ENCODE data around the gene IL1RAP. TPM values are rescaled to one million over a fixed set of nuclear protein-coding genes. Genes with fewer than 3 reads are reported as not detected.

IL1RAP gene
- total RNA-seq, 1 donor from 2014 or later, result 43.4 TPM

GRCh38 chr3:190595807-190596206, 81.9 kb downstream of the IL1RAP start:
- TF ChIP-seq, protein P1, sequence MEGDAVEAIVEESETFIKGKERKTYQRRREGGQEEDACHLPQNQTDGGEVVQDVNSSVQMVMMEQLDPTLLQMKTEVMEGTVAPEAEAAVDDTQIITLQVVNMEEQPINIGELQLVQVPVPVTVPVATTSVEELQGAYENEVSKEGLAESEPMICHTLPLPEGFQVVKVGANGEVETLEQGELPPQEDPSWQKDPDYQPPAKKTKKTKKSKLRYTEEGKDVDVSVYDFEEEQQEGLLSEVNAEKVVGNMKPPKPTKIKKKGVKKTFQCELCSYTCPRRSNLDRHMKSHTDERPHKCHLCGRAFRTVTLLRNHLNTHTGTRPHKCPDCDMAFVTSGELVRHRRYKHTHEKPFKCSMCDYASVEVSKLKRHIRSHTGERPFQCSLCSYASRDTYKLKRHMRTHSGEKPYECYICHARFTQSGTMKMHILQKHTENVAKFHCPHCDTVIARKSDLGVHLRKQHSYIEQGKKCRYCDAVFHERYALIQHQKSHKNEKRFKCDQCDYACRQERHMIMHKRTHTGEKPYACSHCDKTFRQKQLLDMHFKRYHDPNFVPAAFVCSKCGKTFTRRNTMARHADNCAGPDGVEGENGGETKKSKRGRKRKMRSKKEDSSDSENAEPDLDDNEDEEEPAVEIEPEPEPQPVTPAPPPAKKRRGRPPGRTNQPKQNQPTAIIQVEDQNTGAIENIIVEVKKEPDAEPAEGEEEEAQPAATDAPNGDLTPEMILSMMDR (IDR thresholded peaks at IDR 0.05; ENCODE audit: insufficient read depth, low read length, severe bottlenecking), result no peak
- no peak overlapping the region for H3K4me3 ChIP-seq (ENCODE audit: low read depth, low read length)
- peaks cover 2% of the 10 kb centered on the region for H3K36me3 ChIP-seq (ENCODE audit: control insufficient read depth, insufficient read depth, low read length)
- DNase-seq (ENCODE audit: low read depth) (peak; percentile 41), FAIRE-seq (no peak)
- H3K27me3 ChIP-seq (ENCODE audit: control insufficient read depth, insufficient read depth, low read length), result no peaks in the 10 kb centered on the region

GRCh38 chr3:190596349-190597285, 82.7 kb downstream of the IL1RAP start:
- TF ChIP-seq, protein P1 (IDR thresholded peaks at IDR 0.05; ENCODE audit: insufficient read depth, low read length, severe bottlenecking), result no peak
- FAIRE-seq (no peak), DNase-seq (ENCODE audit: low read depth) (peak; percentile 32)
- no peaks in the 10 kb centered on the region for H3K27me3 ChIP-seq (ENCODE audit: control insufficient read depth, insufficient read depth, low read length)
- no peak overlapping the region for H3K4me3 ChIP-seq (ENCODE audit: low read depth, low read length)
- H3K36me3 ChIP-seq (ENCODE audit: control insufficient read depth, insufficient read depth, low read length), result peaks cover 2% of the 10 kb centered on the region

- TF ChIP-seq, protein P1 (IDR thresholded peaks at IDR 0.05; ENCODE audit: insufficient read depth, low read length, severe bottlenecking), result no peak
- no peak for FAIRE-seq
- no peaks in the 10 kb centered on the region for H3K27me3 ChIP-seq (ENCODE audit: control insufficient read depth, insufficient read depth, low read length)
- H3K4me3 ChIP-seq (ENCODE audit: low read depth, low read length), result no peak overlapping the region
- H3K36me3 ChIP-seq (ENCODE audit: control insufficient read depth, insufficient read depth, low read length), result peaks cover 2% of the 10 kb centered on the region
- no peak for DNase-seq (ENCODE audit: low read depth)
Measured at GRCh38 chr3:190597291-190597690, 83.4 kb downstream of the IL1RAP start.

GRCh38 chr3:190601622-190602021, 87.7 kb downstream of the IL1RAP start:
- H3K27me3 ChIP-seq (ENCODE audit: control insufficient read depth, insufficient read depth, low read length), result no peaks in the 10 kb centered on the region
- DNase-seq (ENCODE audit: low read depth) (no peak), FAIRE-seq (no peak)
- H3K36me3 ChIP-seq (ENCODE audit: control insufficient read depth, insufficient read depth, low read length), result peaks cover 2% of the 10 kb centered on the region
- TF ChIP-seq, protein P1 (IDR thresholded peaks at IDR 0.05; ENCODE audit: insufficient read depth, low read length, severe bottlenecking), result no peak
- no peak overlapping the region for H3K4me3 ChIP-seq (ENCODE audit: low read depth, low read length)

DNA sequence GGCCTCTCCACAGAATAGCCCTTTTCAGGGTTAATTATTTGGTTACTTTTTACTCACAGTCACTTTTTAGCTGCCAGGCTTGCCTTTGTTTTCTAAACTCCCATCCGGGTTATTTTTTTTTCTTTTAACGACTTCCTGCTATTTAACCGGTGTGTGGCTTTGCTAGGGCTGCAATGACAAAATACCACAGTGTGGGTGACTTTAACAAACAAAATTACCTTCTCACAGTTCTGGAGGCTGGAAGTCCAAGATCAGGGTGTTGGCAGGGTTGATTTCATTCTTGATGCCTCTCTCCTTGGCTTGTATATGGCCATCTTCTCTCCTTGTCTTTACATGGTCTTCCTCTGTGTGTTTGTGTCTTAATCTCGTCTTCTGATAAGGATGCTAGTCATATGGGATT, 91.5 kb downstream of the IL1RAP start:
- TF ChIP-seq, protein P1 (IDR thresholded peaks at IDR 0.05; ENCODE audit: insufficient read depth, low read length, severe bottlenecking), result no peak
- Histone ChIP-seq H3K27me3 (ENCODE audit: control insufficient read depth, insufficient read depth, low read length) (no peaks in the 10 kb centered on the region), H3K4me3 (ENCODE audit: low read depth, low read length) (no peak overlapping the region), H3K36me3 (ENCODE audit: control insufficient read depth, insufficient read depth, low read length) (peaks cover 2% of the 10 kb centered on the region)
- FAIRE-seq (no peak), DNase-seq (ENCODE audit: low read depth) (no peak)

Measured in bronchial epithelial cell (primary cell).